Measurements from ENCODE around the gene PYCR2.

- TF ChIP-seq SIN3A (IDR thresholded peaks at IDR 0.05; ENCODE audit: borderline replicate concordance, insufficient read depth, low read depth, low read length) (no peak), POLR2AphosphoS5 (IDR thresholded peaks at IDR 0.05; ENCODE audit: low read depth, low read length) (no peak)
- TF ChIP-seq, protein P1, sequence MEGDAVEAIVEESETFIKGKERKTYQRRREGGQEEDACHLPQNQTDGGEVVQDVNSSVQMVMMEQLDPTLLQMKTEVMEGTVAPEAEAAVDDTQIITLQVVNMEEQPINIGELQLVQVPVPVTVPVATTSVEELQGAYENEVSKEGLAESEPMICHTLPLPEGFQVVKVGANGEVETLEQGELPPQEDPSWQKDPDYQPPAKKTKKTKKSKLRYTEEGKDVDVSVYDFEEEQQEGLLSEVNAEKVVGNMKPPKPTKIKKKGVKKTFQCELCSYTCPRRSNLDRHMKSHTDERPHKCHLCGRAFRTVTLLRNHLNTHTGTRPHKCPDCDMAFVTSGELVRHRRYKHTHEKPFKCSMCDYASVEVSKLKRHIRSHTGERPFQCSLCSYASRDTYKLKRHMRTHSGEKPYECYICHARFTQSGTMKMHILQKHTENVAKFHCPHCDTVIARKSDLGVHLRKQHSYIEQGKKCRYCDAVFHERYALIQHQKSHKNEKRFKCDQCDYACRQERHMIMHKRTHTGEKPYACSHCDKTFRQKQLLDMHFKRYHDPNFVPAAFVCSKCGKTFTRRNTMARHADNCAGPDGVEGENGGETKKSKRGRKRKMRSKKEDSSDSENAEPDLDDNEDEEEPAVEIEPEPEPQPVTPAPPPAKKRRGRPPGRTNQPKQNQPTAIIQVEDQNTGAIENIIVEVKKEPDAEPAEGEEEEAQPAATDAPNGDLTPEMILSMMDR (IDR thresholded peaks at IDR 0.05): no peak
- TF ChIP-seq, protein P2, sequence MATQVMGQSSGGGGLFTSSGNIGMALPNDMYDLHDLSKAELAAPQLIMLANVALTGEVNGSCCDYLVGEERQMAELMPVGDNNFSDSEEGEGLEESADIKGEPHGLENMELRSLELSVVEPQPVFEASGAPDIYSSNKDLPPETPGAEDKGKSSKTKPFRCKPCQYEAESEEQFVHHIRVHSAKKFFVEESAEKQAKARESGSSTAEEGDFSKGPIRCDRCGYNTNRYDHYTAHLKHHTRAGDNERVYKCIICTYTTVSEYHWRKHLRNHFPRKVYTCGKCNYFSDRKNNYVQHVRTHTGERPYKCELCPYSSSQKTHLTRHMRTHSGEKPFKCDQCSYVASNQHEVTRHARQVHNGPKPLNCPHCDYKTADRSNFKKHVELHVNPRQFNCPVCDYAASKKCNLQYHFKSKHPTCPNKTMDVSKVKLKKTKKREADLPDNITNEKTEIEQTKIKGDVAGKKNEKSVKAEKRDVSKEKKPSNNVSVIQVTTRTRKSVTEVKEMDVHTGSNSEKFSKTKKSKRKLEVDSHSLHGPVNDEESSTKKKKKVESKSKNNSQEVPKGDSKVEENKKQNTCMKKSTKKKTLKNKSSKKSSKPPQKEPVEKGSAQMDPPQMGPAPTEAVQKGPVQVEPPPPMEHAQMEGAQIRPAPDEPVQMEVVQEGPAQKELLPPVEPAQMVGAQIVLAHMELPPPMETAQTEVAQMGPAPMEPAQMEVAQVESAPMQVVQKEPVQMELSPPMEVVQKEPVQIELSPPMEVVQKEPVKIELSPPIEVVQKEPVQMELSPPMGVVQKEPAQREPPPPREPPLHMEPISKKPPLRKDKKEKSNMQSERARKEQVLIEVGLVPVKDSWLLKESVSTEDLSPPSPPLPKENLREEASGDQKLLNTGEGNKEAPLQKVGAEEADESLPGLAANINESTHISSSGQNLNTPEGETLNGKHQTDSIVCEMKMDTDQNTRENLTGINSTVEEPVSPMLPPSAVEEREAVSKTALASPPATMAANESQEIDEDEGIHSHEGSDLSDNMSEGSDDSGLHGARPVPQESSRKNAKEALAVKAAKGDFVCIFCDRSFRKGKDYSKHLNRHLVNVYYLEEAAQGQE (IDR thresholded peaks at IDR 0.05; ENCODE audit: insufficient read depth in 1 of 2, low read depth in 2 of 2, low read length in 1 of 2): no peak
These were observed 15.9 kb downstream of the PYCR2 start for GRCh38 chr1:225908013-225908640.

All from Panc1 (cell line).